B cell (primary cell): ENCODE data around the gene ABCA1. TPM values are rescaled to one million over a fixed set of nuclear protein-coding genes. Genes with fewer than 3 reads are reported as not detected.

Source experiments
- ATAC-seq: fragments of 200-7000 bp; cut with Tn5 transposase; one replicate; pipeline ENCODE4 v1.10.0; 2021; ENCODE audit warnings: low read depth, mild to moderate bottlenecking, moderate number of reproducible peaks, moderate library complexity
- CTCF ChIA-PET: fragments of 350-600 bp; sonication (Branson Sonifier 250); formaldehyde crosslinking; loops from one replicate; lab custom pipeline; 2021; ENCODE audit warnings: antibody characterized with exemption, inconsistent platforms; lab: Charles Lee
- POLR2A ChIA-PET: fragments of 350-600 bp; sonication (Branson Sonifier 250); formaldehyde crosslinking; loops from one replicate; lab custom pipeline; 2021; ENCODE audit warnings: antibody characterized with exemption; lab: Charles Lee
- DNase-seq: peaks from one replicate; pipeline ENCODE4 v3.0.0; 2013
- H2AFZ ChIP-seq: 2 replicates; pipeline ENCODE4 v1.6.1; 2012; ENCODE audit warnings: mild to moderate bottlenecking, low read depth, low read length; ENCODE audit not compliant: insufficient read depth, poor library complexity, severe bottlenecking
- H3K27ac ChIP-seq, 2 donors: 1 replicate in 1 of 2; 2 replicates in 1 of 2; pipeline ENCODE4 v1.5.1; 2012 to 2013; ENCODE audit warnings: low read length in 2 of 2, mild to moderate bottlenecking in 2 of 2, moderate library complexity in 1 of 2
- H3K27me3 ChIP-seq, 4 experiments: fragments of 200-600 bp in 1 of 4; sonication (generic) in 1 of 4; replicated peaks in 1 of 4; 1 replicate in 2 of 4; 2 replicates in 2 of 4; pipeline versions ENCODE4 v1.6.1 to v1.7.0; 2013 to 2016; ENCODE audit warnings: low read length in 3 of 4, mild to moderate bottlenecking in 2 of 4, mixed read lengths in 1 of 4, moderate library complexity in 1 of 4; ENCODE audit not compliant: insufficient read depth in 4 of 4, control insufficient read depth in 3 of 4; ENCODE audit errors: control extremely low read depth in 1 of 4
- H3K36me3 ChIP-seq, 2 experiments: replicated peaks in 1 of 2; 1 replicate in 1 of 2; 2 replicates in 1 of 2; pipeline versions ENCODE4 v1.6.1 to v1.7.1; 2013; ENCODE audit warnings: low read length in 1 of 2; ENCODE audit not compliant: insufficient read depth in 2 of 2, control insufficient read depth in 1 of 2; ENCODE audit errors: control extremely low read depth in 1 of 2, extremely low read depth in 1 of 2
- H3K4me1 ChIP-seq, 2 donors: fragments of 200-600 bp in 1 of 2; sonication (generic) in 1 of 2; 1 replicate in 1 of 2; 2 replicates in 1 of 2; pipeline versions ENCODE4 v1.5.1 to v1.6.1; 2013 to 2017; ENCODE audit warnings: low read length in 2 of 2; ENCODE audit not compliant: control insufficient read depth in 2 of 2, insufficient read depth in 2 of 2
- H3K4me2 ChIP-seq: replicated peaks from 2 replicates; pipeline ENCODE3; 2012; ENCODE audit warnings: mild to moderate bottlenecking, low read depth, low read length; ENCODE audit not compliant: poor library complexity, severe bottlenecking
- H3K4me3 ChIP-seq, 5 experiments: fragments of 200-600 bp in 1 of 5; sonication (generic) in 1 of 5; 1 replicate in 3 of 5; 2 replicates in 2 of 5; pipeline versions ENCODE4 v1.5.1 to v1.7.0; 2011 to 2016; ENCODE audit warnings: low read length in 4 of 5, mild to moderate bottlenecking in 4 of 5, low read depth in 2 of 5, control low read depth in 1 of 5, moderate library complexity in 1 of 5; ENCODE audit not compliant: insufficient read depth in 1 of 5; ENCODE audit errors: control extremely low read depth in 1 of 5, extremely low read depth in 1 of 5
- H3K79me2 ChIP-seq: fragments of 200-600 bp; sonication (generic); one replicate; pipeline ENCODE4 v1.6.0; 2016; ENCODE audit warnings: low read length; ENCODE audit not compliant: control insufficient read depth, insufficient read depth
- H3K9ac ChIP-seq: fragments of 200-600 bp; sonication (generic); 2 replicates; pipeline ENCODE4 v1.6.1; 2017; ENCODE audit warnings: mild to moderate bottlenecking, low read length, moderate library complexity
- H3K9me3 ChIP-seq, 3 donors: one replicate each; pipeline versions ENCODE4 v1.6.1 to v1.7.1; 2013; ENCODE audit warnings: low read length in 2 of 3; ENCODE audit not compliant: control insufficient read depth in 2 of 3, insufficient read depth in 1 of 3; ENCODE audit errors: control extremely low read depth in 1 of 3
- H4K20me1 ChIP-seq: 2 replicates; pipeline ENCODE4 v1.6.0; 2012; ENCODE audit warnings: mild to moderate bottlenecking, low read length; ENCODE audit not compliant: insufficient read depth, control insufficient read depth, poor library complexity, severe bottlenecking
- H3K27ac Mint-ChIP-seq: one replicate; pipeline ENCODE4 v1.8.0; 2021; ENCODE audit warnings: mixed read lengths
- H3K27me3 Mint-ChIP-seq: one replicate; pipeline ENCODE4 v1.8.0; 2021; ENCODE audit warnings: mixed read lengths
- H3K4me1 Mint-ChIP-seq: one replicate; pipeline ENCODE4 v1.8.0; 2021; ENCODE audit warnings: mixed read lengths
- H3K4me3 Mint-ChIP-seq: one replicate; pipeline ENCODE4 v1.8.0; 2021; ENCODE audit warnings: mixed read lengths
- H3K9me3 Mint-ChIP-seq: one replicate; pipeline ENCODE4 v1.8.0; 2022; ENCODE audit warnings: mixed read lengths; ENCODE audit not compliant: insufficient read depth
- CTCF ChIP-seq: fragments of 200-600 bp; IDR thresholded peaks from one replicate; pipeline ENCODE4 v1.8.0; 2022; ENCODE audit warnings: antibody characterized with exemption, mild to moderate bottlenecking
- EZH2 ChIP-seq: IDR thresholded peaks from 2 replicates; pipeline ENCODE4 v1.6.1; 2012; ENCODE audit warnings: borderline replicate concordance, low read depth, mild to moderate bottlenecking, moderate library complexity, low read length; ENCODE audit not compliant: insufficient read depth, poor library complexity, severe bottlenecking
- WGBS: methylation state at CpG from one replicate; pipeline ENCODE4 v1.1.5; 2013; ENCODE audit warnings: missing lambda C conversion rate; ENCODE audit not compliant: insufficient coverage; 5-methylcytosine and 5-hydroxymethylcytosine counted together
- intact Hi-C: fragments of 100-400 bp; cut with micrococcal nuclease; formaldehyde crosslinking; loops from one replicate; pipeline ENCODE4 v1.10.0; 2022
- polyA plus RNA-seq: library from polyadenylated mRNA; depleted of rRNA; stranded (reverse); fragments of >200 nt; gene quantifications from 2 replicates; pipeline ENCODE4 v1.2.3, GENCODE V29; 2012
- total RNA-seq, 2 donors: library from RNA; stranded (reverse); fragments of 120-200 nt in 1 of 2; gene quantifications; 1 replicate in 1 of 2; 2 replicates in 1 of 2; pipeline versions ENCODE4 v1.2.3 to v1.2.4, GENCODE V29; 2013 to 2022

The ABCA1 gene
- total and polyA plus RNA-seq, 2 donors (not counting 1 experiment from before 2014, with no cell fraction given), result 5.2 to 24.0 TPM

- peaks cover 0 to 75% of the 10 kb centered on the region in 2 experiments for H3K36me3 ChIP-seq
Measured at GRCh38 chr9:104882566-104882965, 45.4 kb downstream of the ABCA1 start.

GRCh38 chr9:104882086-104882485 is 45.9 kb downstream of the ABCA1 start:
- ChIA-PET CTCF (interaction anchor here (1.0 kb wide), 1 partner anchor 10 kb away, joined by 3 read pairs; no protein-coding TSS in a partner anchor), POLR2A (no interaction called here)
- Histone ChIP-seq H3K9me3 (no peaks in the 10 kb centered on the region), H3K4me2 (no peak overlapping the region), H3K27ac (no peak overlapping the region), H3K79me2 (peaks cover 3% of the 10 kb centered on the region), H4K20me1 (peaks cover 12% of the 10 kb centered on the region), H3K4me1 (no peaks in the 10 kb centered on the region), H3K4me3 (no peak overlapping the region), H2AFZ (no peak overlapping the region), H3K36me3 (peaks cover under 1 to 77% of the 10 kb centered on the region in 2 experiments), H3K9ac (no peak overlapping the region), H3K27me3 (no peaks in the 10 kb centered on the region)
- H3K27ac Mint-ChIP-seq, result no peak overlapping the region
- no peak for ATAC-seq
- TF ChIP-seq EZH2, result no peak
- TF ChIP-seq CTCF, result no peak
- no peaks in the 10 kb centered on the region for H3K4me1 Mint-ChIP-seq
- H3K4me3 Mint-ChIP-seq, result no peak overlapping the region
- intact Hi-C loops, result no loop called here
- DNase-seq, result no peak
- H3K9me3 Mint-ChIP-seq, result no peaks in the 10 kb centered on the region
- H3K27me3 Mint-ChIP-seq, result no peaks in the 10 kb centered on the region
- no CpG with 5 or more reads among the region's 4 CpGs for WGBS

More at GRCh38 chr9:104882566-104882965, 45.4 kb downstream of the ABCA1 start:
- H3K9ac ChIP-seq, result no peak overlapping the region
- H3K27me3 ChIP-seq, result no peaks in the 10 kb centered on the region
- H3K4me3 ChIP-seq, result no peak overlapping the region
- DNase-seq (no peak), ATAC-seq (no peak)
- H3K9me3 ChIP-seq, result no peaks in the 10 kb centered on the region
- POLR2A ChIA-PET, result no interaction called here
- peaks cover 8% of the 10 kb centered on the region for H4K20me1 ChIP-seq
- no peaks in the 10 kb centered on the region for H3K4me1 Mint-ChIP-seq
- CTCF ChIA-PET, result no interaction called here
- H3K27ac Mint-ChIP-seq, result no peak overlapping the region
- H3K4me2 ChIP-seq, result no peak overlapping the region
- TF ChIP-seq CTCF (no peak), EZH2 (no peak)
- H2AFZ ChIP-seq, result no peak overlapping the region
- no peaks in the 10 kb centered on the region for H3K4me1 ChIP-seq
- no peak overlapping the region for H3K27ac ChIP-seq
- H3K79me2 ChIP-seq, result peaks cover 3% of the 10 kb centered on the region
- intact Hi-C loops, result no loop called here
- H3K9me3 Mint-ChIP-seq, result no peaks in the 10 kb centered on the region
- H3K4me3 Mint-ChIP-seq, result no peak overlapping the region
- H3K27me3 Mint-ChIP-seq, result no peaks in the 10 kb centered on the region
